Activated CD4-positive, alpha-beta T cell treated with anti-CD3 and anti-CD28 coated beads for 24 hours (primary cell): ENCODE measurements around the gene TRAF3IP1.
"Not testable (repeated sequence)": the region's sequence is repeated elsewhere in the genome, so short reads cannot be mapped to it uniquely, and the experiment has no call there.

Experiments used
- DNase-seq, 2 donors: peaks; one replicate each; pipeline ENCODE4 v3.0.0-alpha.2; 2020; ENCODE audit warnings: low read depth in 2 of 2

TRAF3IP1 gene

GRCh38 chr2:238339814-238340213 lies 19.5 kb downstream of the TRAF3IP1 start:
- DNase-seq = no peak

- DNase-seq = no peak
Measured at GRCh38 chr2:238341536-238341935, 21.2 kb downstream of the TRAF3IP1 start.

- no peak for DNase-seq
Measured at GRCh38 chr2:238344035-238344434, 23.7 kb downstream of the TRAF3IP1 start.

GRCh38 chr2:238344517-238344916 lies 24.2 kb downstream of the TRAF3IP1 start:
- no peak for DNase-seq

- DNase-seq = no peak
Measured at GRCh38 chr2:238345297-238345968, 25.1 kb downstream of the TRAF3IP1 start.

- no peak for DNase-seq
Measured at GRCh38 chr2:238346544-238346943, 26.2 kb downstream of the TRAF3IP1 start.

GRCh38 chr2:238350150-238350897 lies 30.0 kb downstream of the TRAF3IP1 start:
- no peak for DNase-seq

- DNase-seq = no peak
Measured at GRCh38 chr2:238351315-238351714, 31.0 kb downstream of the TRAF3IP1 start.

GRCh38 chr2:238352361-238352760 lies 32.0 kb downstream of the TRAF3IP1 start:
- no peak for DNase-seq

- no peak for DNase-seq
Measured at GRCh38 chr2:238358769-238359168, 38.5 kb downstream of the TRAF3IP1 start.

GRCh38 chr2:238359403-238359802 lies 39.1 kb downstream of the TRAF3IP1 start:
- DNase-seq = no peak

- DNase-seq = no peak
Measured at GRCh38 chr2:238361877-238362276, 41.6 kb downstream of the TRAF3IP1 start.

- no peak for DNase-seq
Measured at GRCh38 chr2:238362626-238363025, 42.3 kb downstream of the TRAF3IP1 start.

- DNase-seq = no peak
Measured at GRCh38 chr2:238369591-238370040, 49.3 kb downstream of the TRAF3IP1 start.

- DNase-seq = no peak
Measured at GRCh38 chr2:238370094-238370822, 49.9 kb downstream of the TRAF3IP1 start.

- DNase-seq = peak; percentile 13 to 31
Measured at GRCh38 chr2:238370823-238371372, 50.6 kb downstream of the TRAF3IP1 start.

- not testable (repeated sequence) for DNase-seq
Measured at GRCh38 chr2:238372277-238372676, 52.0 kb downstream of the TRAF3IP1 start.

- no peak for DNase-seq
Measured at GRCh38 chr2:238376884-238377391, 56.6 kb downstream of the TRAF3IP1 start.

- DNase-seq = no peak
Measured at GRCh38 chr2:238378230-238379095, 58.1 kb downstream of the TRAF3IP1 start.

GRCh38 chr2:238379096-238379810 lies 58.9 kb downstream of the TRAF3IP1 start:
- DNase-seq = no peak
